HG02852 (cell line): Measurements from ENCODE around the gene PGK2.

Experiments
- ATAC-seq: cut with Tn5 transposase; IDR thresholded peaks from one replicate; pipeline ENCODE4 v1.9.1; 2021; ENCODE audit warnings: mild to moderate bottlenecking, moderate library complexity; ENCODE audit not compliant: unreplicated experiment

Gene PGK2

DNA sequence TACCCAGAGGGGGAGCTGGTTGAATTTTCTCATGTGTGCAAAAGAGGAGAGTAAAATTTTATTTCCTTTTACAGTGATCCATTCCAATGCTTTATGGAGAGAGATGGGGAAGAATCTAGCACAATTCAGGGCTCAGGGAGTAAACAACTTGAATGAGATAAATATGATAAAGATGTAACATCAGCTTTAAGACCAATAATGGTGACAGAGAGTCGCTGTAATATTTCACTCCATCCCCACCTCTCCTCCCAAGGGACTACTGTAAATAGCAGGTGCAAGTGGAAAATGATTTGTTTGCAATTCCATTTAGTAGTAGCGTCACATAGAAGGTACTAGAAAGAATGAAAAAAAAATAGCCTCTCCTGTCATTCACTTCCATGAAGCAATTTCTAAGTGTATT is 47.7 kb downstream of the PGK2 start:
- ATAC-seq = no peak

DNA sequence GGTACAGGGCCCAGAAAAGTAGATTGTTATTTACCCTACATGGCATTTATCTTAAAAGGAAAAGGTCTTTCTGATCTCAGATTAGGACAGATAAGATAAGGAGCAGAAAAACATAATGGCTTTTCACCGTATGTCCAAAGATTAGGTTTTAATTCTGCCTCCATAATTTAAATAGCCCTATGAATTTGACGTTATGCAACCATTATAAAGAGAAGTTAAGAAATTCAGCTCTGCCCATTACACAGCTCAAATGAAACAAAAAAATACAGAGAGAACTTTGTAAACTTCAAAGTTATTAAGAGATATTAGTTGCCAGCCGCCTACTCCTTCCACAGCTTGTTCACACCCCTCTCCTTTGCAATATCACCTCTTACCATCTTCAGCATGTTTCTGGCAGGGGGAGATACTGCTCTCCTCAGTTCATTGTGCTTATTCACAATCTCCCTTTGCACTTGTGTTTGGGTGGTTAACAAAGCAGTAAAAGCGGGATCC is 51.0 kb downstream of the PGK2 start:
- no peak for ATAC-seq
